Brain microvascular endothelial cell (primary cell): ENCODE measurements around the gene COX7B2.

Experiments used
- DNase-seq: peaks from one replicate; pipeline ENCODE4 v3.0.0-alpha.2; 2020
- H3K27ac ChIP-seq: fragments of 250-450 bp; sonication (Bioruptor Pico); 2 replicates; pipeline ENCODE4 v1.5.1; 2020; ENCODE audit warnings: mild to moderate bottlenecking, moderate library complexity
- H3K27me3 ChIP-seq: fragments of 250-450 bp; sonication (Bioruptor Pico); replicated peaks from 2 replicates; pipeline ENCODE4 v1.5.1; 2020; ENCODE audit warnings: mild to moderate bottlenecking
- H3K36me3 ChIP-seq: fragments of 250-450 bp; sonication (Bioruptor Pico); replicated peaks from 2 replicates; pipeline ENCODE4 v1.5.1; 2020; ENCODE audit warnings: mild to moderate bottlenecking
- H3K4me3 ChIP-seq: 2 replicates; pipeline ENCODE4 v1.5.1; 2011; ENCODE audit warnings: low read depth, mild to moderate bottlenecking, control low read depth, low read length, moderate library complexity
- CTCF ChIP-seq: IDR thresholded peaks from 2 replicates; pipeline ENCODE4 v1.5.1; 2011; ENCODE audit warnings: low read depth, mild to moderate bottlenecking, moderate library complexity, low read length, control low read depth, inconsistent platforms; ENCODE audit errors: missing control alignments
- in situ Hi-C: cut with HindIII; loops from 2 replicates; pipeline ENCODE4 v1.10.0; 2017; ENCODE audit warnings: low sequenced_read_pairs, low pct_ligation_motif_present

COX7B2 gene

GRCh38 chr4:46830971-46831454, 78.0 kb downstream of the COX7B2 start:
- no peak overlapping the region for H3K4me3 ChIP-seq
- H3K27me3 ChIP-seq: no peaks in the 10 kb centered on the region
- H3K27ac ChIP-seq: no peak overlapping the region
- in situ Hi-C loops: no loop called here
- DNase-seq: no peak
- H3K36me3 ChIP-seq: no peaks in the 10 kb centered on the region
- no peak for TF ChIP-seq CTCF

GRCh38 chr4:46820154-46820553, 88.9 kb downstream of the COX7B2 start:
- Histone ChIP-seq H3K36me3 (no peaks in the 10 kb centered on the region), H3K27me3 (no peaks in the 10 kb centered on the region), H3K4me3 (no peak overlapping the region), H3K27ac (no peak overlapping the region)
- DNase-seq: no peak
- TF ChIP-seq CTCF: no peak
- in situ Hi-C loops: no loop called here

- H3K27ac ChIP-seq: no peak overlapping the region
- no peak for DNase-seq
- TF ChIP-seq CTCF: no peak
- no peaks in the 10 kb centered on the region for H3K27me3 ChIP-seq
- no peaks in the 10 kb centered on the region for H3K36me3 ChIP-seq
- no peak overlapping the region for H3K4me3 ChIP-seq
- in situ Hi-C loops: no loop called here
Measured at GRCh38 chr4:46819095-46819494, 90.0 kb downstream of the COX7B2 start.

DNA sequence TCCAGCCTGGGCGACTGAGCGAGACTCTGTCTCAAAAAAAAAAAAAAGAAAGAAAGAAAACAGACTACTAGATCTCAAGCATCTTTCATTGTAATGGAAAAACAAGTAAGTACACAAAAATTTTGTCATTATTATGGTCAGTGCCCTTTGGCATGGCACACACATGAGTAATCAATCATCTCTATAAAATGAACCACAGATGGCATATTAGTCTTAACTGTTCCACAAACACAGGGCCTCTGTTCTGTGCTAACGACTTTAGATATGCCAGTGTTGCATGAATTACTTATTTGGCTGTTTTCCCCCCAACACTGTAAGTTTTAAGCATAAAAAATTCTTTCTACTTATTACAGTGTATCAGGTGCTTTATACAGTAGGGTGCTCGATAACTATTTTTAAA, 90.4 kb downstream of the COX7B2 start:
- no peak for DNase-seq
- H3K27me3 ChIP-seq: no peaks in the 10 kb centered on the region
- H3K36me3 ChIP-seq: no peaks in the 10 kb centered on the region
- no peak overlapping the region for H3K4me3 ChIP-seq
- no peak overlapping the region for H3K27ac ChIP-seq
- TF ChIP-seq CTCF: no peak
- in situ Hi-C loops: no loop called here

GRCh38 chr4:46817806-46818205, 91.2 kb downstream of the COX7B2 start:
- H3K36me3 ChIP-seq: no peaks in the 10 kb centered on the region
- TF ChIP-seq CTCF: no peak
- in situ Hi-C loops: no loop called here
- H3K27ac ChIP-seq: no peak overlapping the region
- no peak overlapping the region for H3K4me3 ChIP-seq
- no peak for DNase-seq
- H3K27me3 ChIP-seq: no peaks in the 10 kb centered on the region

GRCh38 chr4:46804781-46805413, 104.1 kb downstream of the COX7B2 start:
- in situ Hi-C loops: no loop called here

More at GRCh38 chr4:46804781-46805413, 104.1 kb downstream of the COX7B2 start:
- Histone ChIP-seq H3K4me3 (no peak overlapping the region), H3K27me3 (no peaks in the 10 kb centered on the region), H3K36me3 (no peaks in the 10 kb centered on the region), H3K27ac (no peak overlapping the region)
- TF ChIP-seq CTCF: no peak
- no peak for DNase-seq
